GM12875 (cell line): Measurements from ENCODE around the gene MIX23.

ENCODE experiments used
- H3K4me3 ChIP-seq: one replicate; pipeline ENCODE4 v1.5.1; 2011; ENCODE audit warnings: low read depth, low read length, control low read depth
- TF ChIP-seq, protein P1 (sequence below): IDR thresholded peaks from 2 replicates; pipeline ENCODE4 v1.5.1; 2011; ENCODE audit warnings: low read depth, mild to moderate bottlenecking, control low read depth, inconsistent platforms, low read length, moderate library complexity, borderline replicate concordance; ENCODE audit not compliant: insufficient read depth

Gene MIX23

GRCh38 chr3:122382888-122383666 is at the start of gene MIX23:
MIX23 (minus strand) TSS chr3:122383231; CDS start chr3:122383224, 7 bp downstream.
- H3K4me3 ChIP-seq = peak within 1 kb of the TSS; percentile 80
- TF ChIP-seq, protein P1, sequence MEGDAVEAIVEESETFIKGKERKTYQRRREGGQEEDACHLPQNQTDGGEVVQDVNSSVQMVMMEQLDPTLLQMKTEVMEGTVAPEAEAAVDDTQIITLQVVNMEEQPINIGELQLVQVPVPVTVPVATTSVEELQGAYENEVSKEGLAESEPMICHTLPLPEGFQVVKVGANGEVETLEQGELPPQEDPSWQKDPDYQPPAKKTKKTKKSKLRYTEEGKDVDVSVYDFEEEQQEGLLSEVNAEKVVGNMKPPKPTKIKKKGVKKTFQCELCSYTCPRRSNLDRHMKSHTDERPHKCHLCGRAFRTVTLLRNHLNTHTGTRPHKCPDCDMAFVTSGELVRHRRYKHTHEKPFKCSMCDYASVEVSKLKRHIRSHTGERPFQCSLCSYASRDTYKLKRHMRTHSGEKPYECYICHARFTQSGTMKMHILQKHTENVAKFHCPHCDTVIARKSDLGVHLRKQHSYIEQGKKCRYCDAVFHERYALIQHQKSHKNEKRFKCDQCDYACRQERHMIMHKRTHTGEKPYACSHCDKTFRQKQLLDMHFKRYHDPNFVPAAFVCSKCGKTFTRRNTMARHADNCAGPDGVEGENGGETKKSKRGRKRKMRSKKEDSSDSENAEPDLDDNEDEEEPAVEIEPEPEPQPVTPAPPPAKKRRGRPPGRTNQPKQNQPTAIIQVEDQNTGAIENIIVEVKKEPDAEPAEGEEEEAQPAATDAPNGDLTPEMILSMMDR = no peak

DNA sequence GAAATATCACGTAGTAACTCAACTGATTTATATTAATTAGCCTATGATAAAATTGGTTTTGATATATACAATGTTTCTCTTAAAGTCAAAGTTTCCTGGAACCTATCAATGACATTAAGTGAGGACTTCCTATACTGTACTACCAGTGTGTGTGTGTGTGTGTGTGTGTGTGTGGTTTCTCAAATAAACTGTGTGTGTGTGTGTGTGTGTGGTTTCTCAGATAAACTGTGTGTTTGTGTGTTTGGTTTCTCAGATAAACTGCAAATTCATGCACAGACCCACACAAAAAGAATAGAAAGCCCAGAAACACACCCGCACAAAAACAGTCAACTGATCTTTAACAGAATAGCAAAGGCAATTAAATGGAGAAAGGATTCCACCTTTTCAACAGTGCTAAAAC is 47.3 kb upstream of the MIX23 start:
- H3K4me3 ChIP-seq = no peak overlapping the region
- TF ChIP-seq, protein P1 = no peak

DNA sequence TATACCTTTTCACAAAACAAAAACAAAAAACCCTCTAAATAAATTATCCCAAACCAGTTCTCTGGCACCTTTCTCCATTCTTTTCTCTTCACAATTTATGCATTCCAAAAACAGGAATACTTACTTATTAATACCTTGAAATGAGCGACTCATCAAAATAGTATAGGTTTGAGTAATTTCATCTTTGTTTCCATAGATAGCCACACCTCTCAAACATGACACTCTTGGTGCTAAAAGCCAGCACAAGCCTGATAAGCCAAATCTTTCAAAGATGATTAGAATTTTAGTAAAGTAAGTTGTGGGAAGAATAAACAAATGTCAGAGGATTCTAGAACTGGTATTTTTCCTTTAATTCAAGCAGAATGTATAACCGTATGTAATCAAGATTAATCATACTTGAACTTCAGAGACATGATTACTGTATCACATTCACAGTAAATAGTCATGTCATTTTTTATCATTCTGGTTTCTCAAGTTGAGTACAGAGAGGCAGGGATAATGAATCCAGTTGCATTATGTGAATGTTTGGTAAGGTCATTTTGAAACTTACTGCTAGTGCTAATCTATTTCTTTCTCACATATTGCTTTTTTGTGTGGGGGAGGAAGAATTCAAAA is 44.9 kb upstream of the MIX23 start:
- TF ChIP-seq, protein P1 = no peak
- H3K4me3 ChIP-seq = no peak overlapping the region

DNA sequence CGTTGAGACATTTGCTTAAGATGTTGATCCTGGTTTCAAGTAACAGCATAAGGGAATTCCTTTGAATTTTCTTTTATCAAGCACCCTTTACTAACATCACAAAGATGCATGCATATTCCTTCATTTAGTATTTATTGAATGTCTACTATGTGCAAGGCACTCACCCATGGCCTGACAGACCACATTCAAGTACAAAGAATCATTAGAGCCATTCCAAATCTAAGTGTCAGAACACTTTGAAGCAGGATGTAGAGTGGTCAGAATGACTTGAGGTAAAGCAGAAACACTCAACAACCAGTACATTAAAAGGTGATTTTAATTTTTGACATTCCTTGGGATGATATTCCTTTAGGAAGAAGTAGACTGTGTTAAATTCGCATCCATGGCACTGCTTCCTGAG is 38.8 kb upstream of the MIX23 start:
- no peak overlapping the region for H3K4me3 ChIP-seq
- TF ChIP-seq, protein P1 = no peak

DNA sequence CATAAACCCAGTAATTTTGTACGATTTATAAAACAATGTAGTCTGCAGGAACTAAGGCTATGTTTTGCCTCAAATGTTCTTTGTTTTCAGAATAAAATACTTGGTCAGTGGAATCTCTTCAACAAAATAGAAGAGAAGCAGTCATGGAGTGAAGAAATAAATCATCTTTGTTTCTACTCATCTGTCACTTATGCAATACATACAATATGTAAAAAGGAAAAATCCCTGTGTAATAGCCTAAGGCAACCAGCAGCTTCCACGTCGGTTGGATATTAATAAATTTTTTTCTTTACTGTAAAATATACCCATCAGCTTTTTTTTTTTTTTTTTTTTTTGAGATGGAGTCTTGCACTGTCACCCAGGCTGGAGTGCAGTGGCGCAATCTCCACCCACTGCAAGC is 38.1 kb upstream of the MIX23 start:
- no peak overlapping the region for H3K4me3 ChIP-seq
- TF ChIP-seq, protein P1 = no peak

DNA sequence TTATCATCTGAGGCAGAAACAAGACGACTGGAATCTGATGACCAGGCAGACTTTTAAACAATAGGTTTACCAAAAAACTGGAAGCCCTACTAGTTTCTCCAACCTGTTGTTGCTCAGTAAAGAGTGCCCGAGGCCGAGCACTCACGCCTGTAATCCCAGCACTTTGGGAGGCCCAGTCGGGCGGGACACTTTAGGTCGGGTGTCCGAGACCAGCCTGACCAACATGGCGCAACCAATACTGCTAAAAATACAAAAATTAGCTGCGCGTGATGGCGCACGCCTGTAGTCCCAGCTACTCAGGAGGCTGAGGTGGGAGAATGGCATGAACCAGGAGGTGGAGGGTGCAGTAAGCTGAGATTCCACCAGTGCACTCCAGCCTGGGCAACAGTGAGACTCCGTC is 33.9 kb upstream of the MIX23 start:
- TF ChIP-seq, protein P1 = no peak
- peak overlapping the region; percentile 54 for H3K4me3 ChIP-seq
